HEK293T (cell line): ENCODE results near the gene ALKBH4.
"Not testable (repeated sequence)": the region's sequence is repeated elsewhere in the genome, so short reads cannot be mapped to it uniquely, and the experiment has no call there.

Experiments used
- ARNT ChIP-seq: fragments of 450-650 bp; IDR thresholded peaks from 2 replicates; pipeline ENCODE4 v1.6.1; 2017; ENCODE audit warnings: mild to moderate bottlenecking
- FOXA1 ChIP-seq: fragments of 450-650 bp; IDR thresholded peaks from 2 replicates; pipeline ENCODE4 v1.6.1; 2016; ENCODE audit warnings: mild to moderate bottlenecking
- FOXM1 ChIP-seq: fragments of 450-650 bp; IDR thresholded peaks from 2 replicates; pipeline ENCODE4 v1.6.1; 2017; ENCODE audit warnings: mild to moderate bottlenecking, borderline replicate concordance
- PKNOX1 ChIP-seq: fragments of 450-650 bp; IDR thresholded peaks from 2 replicates; pipeline ENCODE4 v1.6.1; 2016
- SP1 ChIP-seq: fragments of 450-650 bp; IDR thresholded peaks from 2 replicates; pipeline ENCODE4 v1.6.1; 2017

DNA sequence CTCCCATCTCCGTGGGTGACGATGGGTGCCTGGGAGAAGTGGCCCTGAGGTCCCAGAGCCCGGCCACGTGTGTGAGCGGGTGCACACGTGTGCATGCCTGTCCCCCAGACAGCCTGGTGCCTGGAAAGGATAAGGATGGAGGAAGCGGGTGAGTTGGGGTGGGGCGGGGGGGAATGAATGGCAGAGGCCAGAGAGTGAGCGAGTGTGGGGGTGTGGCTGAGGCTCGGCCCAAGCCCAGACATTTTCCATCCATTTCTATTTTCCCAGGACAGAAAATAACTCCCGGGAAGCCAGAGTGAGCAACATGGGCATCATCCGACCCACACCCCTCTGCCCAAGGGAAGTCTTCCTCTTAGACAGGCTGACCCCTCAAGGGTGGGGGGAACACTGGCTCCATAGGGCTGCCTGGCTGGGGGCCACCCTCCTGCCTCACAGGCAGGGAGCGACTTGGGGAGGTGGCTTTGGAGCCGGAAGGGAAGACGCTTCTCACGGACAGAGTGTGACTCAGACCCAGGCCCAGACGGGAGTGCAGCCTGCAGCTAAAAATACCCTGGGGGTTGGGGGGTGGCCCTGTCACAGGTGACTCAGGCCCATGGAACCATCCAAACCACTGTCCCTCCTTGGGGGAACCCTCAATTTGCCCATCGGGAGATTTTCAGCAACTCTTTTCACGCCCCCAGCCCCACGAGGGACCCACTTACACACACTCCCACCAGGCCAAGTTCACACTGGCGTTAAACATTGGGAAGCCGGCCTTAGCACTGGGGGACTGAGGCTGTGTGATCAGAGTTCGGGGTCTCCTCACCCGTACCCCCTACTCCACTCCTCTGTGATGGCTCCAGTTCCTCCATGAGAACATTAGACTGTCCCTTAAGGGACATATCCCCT lies 40.9 kb upstream of the ALKBH4 start:
- not testable (repeated sequence) for TF ChIP-seq ARNT, FOXM1, FOXA1, SP1, PKNOX1
